GM12892 (cell line): Measurements from ENCODE around the gene ATP8B4.

Experiments used
- DNase-seq: peaks from one replicate; pipeline ENCODE4 v3.0.0; 2011; ENCODE audit not compliant: insufficient read length
- FAIRE-seq: peaks from 2 replicates; lab custom pipeline; 2011; peaks lifted over from hg19 to GRCh38; lab: Jason Lieb, UNC
- POLR2A ChIP-seq: IDR thresholded peaks from 2 replicates; pipeline ENCODE4 v1.6.1; 2011; ENCODE audit warnings: low read depth, low read length, control low read depth
- POLR2AphosphoS5 ChIP-seq: IDR thresholded peaks from 2 replicates; pipeline ENCODE4 v1.6.1; 2011; ENCODE audit warnings: low read depth, low read length, control low read depth
- TAF1 ChIP-seq: IDR thresholded peaks from 2 replicates; pipeline ENCODE4 v1.6.1; 2011; ENCODE audit warnings: low read depth, mild to moderate bottlenecking, control low read depth, low read length, borderline replicate concordance

The ATP8B4 gene

GRCh38 chr15:50150349-50150748 lies 31.3 kb upstream of the ATP8B4 start:
- no peak for FAIRE-seq
- TF ChIP-seq TAF1 (no peak), POLR2A (no peak)
- DNase-seq = no peak

GRCh38 chr15:50149090-50149489 lies 30.1 kb upstream of the ATP8B4 start:
- FAIRE-seq (no peak), DNase-seq (no peak)
- TF ChIP-seq POLR2AphosphoS5 (no peak), POLR2A (no peak), TAF1 (no peak)

- FAIRE-seq = no peak
- TF ChIP-seq POLR2A = no peak
- no peak for TF ChIP-seq POLR2AphosphoS5
- TF ChIP-seq TAF1 = no peak
- DNase-seq = no peak
Observed at GRCh38 chr15:50148362-50148963, 29.4 kb upstream of the ATP8B4 start.

GRCh38 chr15:50146632-50147031 lies 27.6 kb upstream of the ATP8B4 start:
- no peak for TF ChIP-seq POLR2A
- no peak for TF ChIP-seq POLR2AphosphoS5
- TF ChIP-seq TAF1 = no peak
- no peak for DNase-seq
- no peak for FAIRE-seq

- FAIRE-seq (no peak), DNase-seq (no peak)
- no peak for TF ChIP-seq TAF1
- no peak for TF ChIP-seq POLR2A
- no peak for TF ChIP-seq POLR2AphosphoS5
Observed at GRCh38 chr15:50145451-50145872, 26.4 kb upstream of the ATP8B4 start.

GRCh38 chr15:50144341-50145120 lies 25.5 kb upstream of the ATP8B4 start:
- TF ChIP-seq POLR2AphosphoS5 (no peak), TAF1 (no peak), POLR2A (no peak)
- FAIRE-seq (no peak), DNase-seq (no peak)

- DNase-seq (no peak), FAIRE-seq (no peak)
- TF ChIP-seq POLR2A = no peak
- no peak for TF ChIP-seq POLR2AphosphoS5
- no peak for TF ChIP-seq TAF1
Observed at GRCh38 chr15:50143255-50143860, 24.3 kb upstream of the ATP8B4 start.

GRCh38 chr15:50141856-50142255 lies 22.8 kb upstream of the ATP8B4 start:
- no peak for FAIRE-seq
- TF ChIP-seq POLR2A (no peak), POLR2AphosphoS5 (no peak), TAF1 (no peak)
- no peak for DNase-seq

GRCh38 chr15:50140983-50141382 lies 21.9 kb upstream of the ATP8B4 start:
- no peak for TF ChIP-seq POLR2AphosphoS5
- TF ChIP-seq TAF1 = no peak
- TF ChIP-seq POLR2A = no peak
- DNase-seq (no peak), FAIRE-seq (no peak)

GRCh38 chr15:50140098-50140497 lies 21.1 kb upstream of the ATP8B4 start:
- no peak for FAIRE-seq
- DNase-seq = no peak
- TF ChIP-seq POLR2AphosphoS5 = no peak
- TF ChIP-seq TAF1 = no peak
- TF ChIP-seq POLR2A = no peak

GRCh38 chr15:50138391-50138790 lies 19.4 kb upstream of the ATP8B4 start:
- FAIRE-seq (no peak), DNase-seq (no peak)
- no peak for TF ChIP-seq TAF1
- no peak for TF ChIP-seq POLR2A
- no peak for TF ChIP-seq POLR2AphosphoS5

- no peak for TF ChIP-seq POLR2A
- no peak for TF ChIP-seq TAF1
- no peak for TF ChIP-seq POLR2AphosphoS5
- FAIRE-seq (no peak), DNase-seq (no peak)
Observed at GRCh38 chr15:50137893-50138292, 18.9 kb upstream of the ATP8B4 start.

GRCh38 chr15:50137330-50137761 lies 18.3 kb upstream of the ATP8B4 start:
- FAIRE-seq = no peak
- no peak for TF ChIP-seq POLR2AphosphoS5
- no peak for TF ChIP-seq POLR2A
- no peak for TF ChIP-seq TAF1
- DNase-seq = no peak
